HCT116 (cell line): ENCODE results near the gene GALNT15.

Experiments used
- CBX3 ChIP-seq: IDR thresholded peaks from 2 replicates; pipeline ENCODE4 v1.6.1; 2012; ENCODE audit warnings: low read depth
- EGR1 ChIP-seq: IDR thresholded peaks from 2 replicates; pipeline ENCODE4 v1.6.1; 2012; ENCODE audit warnings: low read depth
- ELF1 ChIP-seq: IDR thresholded peaks from 2 replicates; pipeline ENCODE4 v1.6.1; 2012; ENCODE audit warnings: low read depth, borderline replicate concordance
- EZH2 ChIP-seq: fragments of 200-600 bp; sonication (generic); IDR thresholded peaks from 2 replicates; pipeline ENCODE4 v1.6.1; 2017; ENCODE audit warnings: antibody characterized with exemption, mixed run types
- SP1 ChIP-seq: IDR thresholded peaks from 2 replicates; pipeline ENCODE4 v1.6.1; 2012; ENCODE audit warnings: low read depth
- TF ChIP-seq, protein P1 (sequence below), 3 experiments: fragments of 200-600 bp in 1 of 3; sonication (generic) in 1 of 3; IDR thresholded peaks in 2 of 3; conservative IDR thresholded peaks in 1 of 3; 2 replicates each; pipeline ENCODE4 v1.5.1; 2012 to 2017; ENCODE audit warnings: low read depth in 2 of 3, low read length in 2 of 3, antibody characterized with exemption in 1 of 3, borderline replicate concordance in 1 of 3, control low read depth in 1 of 3, mild to moderate bottlenecking in 1 of 3, mixed read lengths in 1 of 3, mixed run types in 1 of 3, moderate library complexity in 1 of 3; ENCODE audit not compliant: insufficient read depth in 1 of 3

DNA sequence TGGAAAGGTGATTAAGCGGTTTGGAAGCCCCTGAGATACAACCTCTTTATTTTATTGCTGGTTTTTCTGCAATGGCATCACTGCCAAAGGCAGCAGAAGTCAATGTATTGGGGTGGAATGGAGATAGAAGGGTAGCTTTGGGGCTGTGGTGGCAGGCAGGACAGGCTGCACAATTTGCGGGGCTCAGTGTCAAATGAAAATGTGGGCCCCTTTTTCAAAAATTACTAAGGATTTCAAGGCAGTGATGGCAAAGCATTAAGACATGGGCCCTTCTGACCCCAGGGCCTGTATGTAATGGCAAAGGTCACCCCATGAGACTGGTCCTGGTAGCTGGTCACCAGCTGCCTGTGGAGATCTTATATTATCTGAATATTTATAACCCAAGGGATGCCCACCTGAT is 29.3 kb upstream of the GALNT15 start:
- TF ChIP-seq CBX3 (no peak), EGR1 (no peak), ELF1 (no peak), EZH2 (no peak), SP1 (no peak)
- TF ChIP-seq, protein P1, sequence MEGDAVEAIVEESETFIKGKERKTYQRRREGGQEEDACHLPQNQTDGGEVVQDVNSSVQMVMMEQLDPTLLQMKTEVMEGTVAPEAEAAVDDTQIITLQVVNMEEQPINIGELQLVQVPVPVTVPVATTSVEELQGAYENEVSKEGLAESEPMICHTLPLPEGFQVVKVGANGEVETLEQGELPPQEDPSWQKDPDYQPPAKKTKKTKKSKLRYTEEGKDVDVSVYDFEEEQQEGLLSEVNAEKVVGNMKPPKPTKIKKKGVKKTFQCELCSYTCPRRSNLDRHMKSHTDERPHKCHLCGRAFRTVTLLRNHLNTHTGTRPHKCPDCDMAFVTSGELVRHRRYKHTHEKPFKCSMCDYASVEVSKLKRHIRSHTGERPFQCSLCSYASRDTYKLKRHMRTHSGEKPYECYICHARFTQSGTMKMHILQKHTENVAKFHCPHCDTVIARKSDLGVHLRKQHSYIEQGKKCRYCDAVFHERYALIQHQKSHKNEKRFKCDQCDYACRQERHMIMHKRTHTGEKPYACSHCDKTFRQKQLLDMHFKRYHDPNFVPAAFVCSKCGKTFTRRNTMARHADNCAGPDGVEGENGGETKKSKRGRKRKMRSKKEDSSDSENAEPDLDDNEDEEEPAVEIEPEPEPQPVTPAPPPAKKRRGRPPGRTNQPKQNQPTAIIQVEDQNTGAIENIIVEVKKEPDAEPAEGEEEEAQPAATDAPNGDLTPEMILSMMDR (IDR thresholded peaks at IDR 0.05 in 2 of 3, conservative IDR thresholded peaks at IDR 0.05 in 1 of 3; ENCODE audit: borderline replicate concordance in 1 of 3, insufficient read depth in 1 of 3, low read depth in 2 of 3, low read length in 2 of 3), result no peak
